OCI-LY7 (cell line): ENCODE results near the gene KCNQ2. TPM values are rescaled to one million over a fixed set of nuclear protein-coding genes. Genes with fewer than 3 reads are reported as not detected.

Experiments used
- BruUV-seq: library from RNA; stranded (reverse); fragments of 400-500 nt; replicated peaks from 2 replicates; lab custom pipeline; 2021; lab: Mats Ljungman, UMichigan
- CTCF ChIA-PET: fragments of 300-600 bp; sonication (Branson Sonifier 250); formaldehyde crosslinking; loops from one replicate; lab custom pipeline; 2022; ENCODE audit warnings: antibody characterized with exemption; ENCODE audit not compliant: unreplicated experiment; lab: Charles Lee
- POLR2A ChIA-PET: fragments of 300-600 bp; sonication (Branson Sonifier 250); formaldehyde crosslinking; loops from one replicate; lab custom pipeline; 2022; ENCODE audit warnings: antibody characterized with exemption; lab: Charles Lee
- DNase-seq: peaks from one replicate; pipeline ENCODE4 v3.0.0-alpha.2; 2015; ENCODE audit warnings: low spot score
- H2AFZ ChIP-seq: fragments of 200-600 bp; sonication (generic), shearing (Covaris generic); 2 replicates; pipeline ENCODE4 v1.6.1; 2014; ENCODE audit warnings: mild to moderate bottlenecking, antibody characterized with exemption, low read length, moderate library complexity
- H3K27ac ChIP-seq: fragments of 200-600 bp; sonication (generic); 2 replicates; pipeline ENCODE4 v1.5.1; 2014; ENCODE audit warnings: mixed run types, low read depth, mild to moderate bottlenecking, moderate library complexity, low read length, inconsistent platforms; ENCODE audit not compliant: poor library complexity, severe bottlenecking
- H3K36me3 ChIP-seq: fragments of 200-600 bp; sonication (generic); 2 replicates; pipeline ENCODE4 v1.6.1; 2014; ENCODE audit warnings: mild to moderate bottlenecking, antibody characterized with exemption, low read length, moderate library complexity, mixed read lengths; ENCODE audit not compliant: insufficient read depth
- H3K4me1 ChIP-seq: fragments of 200-600 bp; sonication (generic); 2 replicates; pipeline ENCODE4 v1.5.1; 2014; ENCODE audit warnings: mild to moderate bottlenecking, low read length; ENCODE audit not compliant: insufficient read depth, poor library complexity, severe bottlenecking
- H3K4me2 ChIP-seq: fragments of 200-600 bp; sonication (generic); 2 replicates; pipeline ENCODE4 v1.6.1; 2014; ENCODE audit warnings: mild to moderate bottlenecking, low read length
- H3K4me3 ChIP-seq: fragments of 200-600 bp; sonication (generic); 2 replicates; pipeline ENCODE4 v1.5.1; 2014; ENCODE audit warnings: mild to moderate bottlenecking, low read depth, low read length; ENCODE audit not compliant: poor library complexity, severe bottlenecking
- H3K79me2 ChIP-seq: fragments of 200-600 bp; sonication (generic); 2 replicates; pipeline ENCODE4 v1.6.1; 2016; ENCODE audit warnings: low read depth, mild to moderate bottlenecking, low read length, moderate library complexity, mixed read lengths; ENCODE audit not compliant: insufficient read depth
- H3K9me2 ChIP-seq: fragments of 200-600 bp; sonication (generic); 2 replicates; pipeline ENCODE4 v1.6.1; 2016; ENCODE audit warnings: mild to moderate bottlenecking, low read length, mixed read lengths; ENCODE audit not compliant: insufficient read depth
- H3K9me3 ChIP-seq: fragments of 200-600 bp; sonication (generic); 2 replicates; pipeline ENCODE4 v1.6.1; 2014; ENCODE audit warnings: mild to moderate bottlenecking, mixed run types, low read length, mixed read lengths
- H4K20me1 ChIP-seq: fragments of 200-600 bp; sonication (generic); 2 replicates; pipeline ENCODE4 v1.6.1; 2014; ENCODE audit warnings: mild to moderate bottlenecking, antibody characterized with exemption, low read length, moderate library complexity, mixed read lengths; ENCODE audit not compliant: insufficient read depth
- EZH2phosphoT487 ChIP-seq: fragments of 200-600 bp; sonication (generic); IDR thresholded peaks from 2 replicates; pipeline ENCODE4 v1.6.1; 2018; ENCODE audit warnings: low read depth, borderline replicate concordance, mild to moderate bottlenecking, mixed run types, antibody characterized with exemption, low read length, moderate library complexity, mixed read lengths
- intact Hi-C: fragments of 100-400 bp; cut with micrococcal nuclease; formaldehyde crosslinking; loops from one replicate; pipeline ENCODE4 v1.10.0; 2022; ENCODE audit not compliant: unreplicated experiment
- total RNA-seq, 2 experiments: library from RNA; depleted of rRNA in 1 of 2; stranded (reverse); fragments of >200 nt in 1 of 2; shearing (Covaris generic) in 1 of 2; gene quantifications; 2 replicates each; pipeline ENCODE4 v1.2.3, GENCODE V29; 2014 to 2022
- TF ChIP-seq, protein P1 (sequence below): fragments of 200-600 bp; sonication (generic); conservative IDR thresholded peaks from 2 replicates; pipeline ENCODE4 v1.5.1; 2014; ENCODE audit warnings: mild to moderate bottlenecking, antibody characterized with exemption, low read length, moderate library complexity, mixed read lengths

Gene KCNQ2
- total RNA-seq, 2 experiments from 2014 or later: not detected

DNA sequence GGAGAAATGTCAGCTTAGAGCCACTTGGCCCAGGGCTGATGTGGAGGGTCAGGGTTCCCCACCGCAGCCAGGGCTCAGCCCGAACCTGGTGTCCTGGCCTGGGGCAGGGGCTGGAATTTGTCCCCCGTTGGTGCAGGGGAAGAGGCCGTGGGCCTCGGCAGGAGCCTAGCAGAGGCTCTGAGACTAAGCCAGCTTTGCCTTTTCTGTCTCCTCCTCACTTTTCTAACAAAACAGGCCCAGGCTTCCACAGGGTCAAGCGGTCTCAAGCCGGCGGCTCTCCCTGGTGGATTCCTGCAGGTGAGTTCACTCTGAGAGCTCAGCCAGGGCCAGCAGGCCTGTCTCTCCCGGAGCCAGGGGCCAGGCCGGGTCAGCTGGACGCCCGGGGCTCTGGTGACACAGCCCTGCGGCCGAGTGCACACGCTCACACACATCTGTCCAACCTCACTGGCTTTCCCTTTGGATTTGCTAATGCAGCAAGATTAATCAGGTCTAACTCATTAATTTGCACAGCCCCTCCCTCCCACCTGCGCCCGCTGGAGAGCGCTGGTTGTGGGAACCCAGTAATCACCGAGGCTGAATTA lies 108.4 kb downstream of the KCNQ2 start:
- Histone ChIP-seq H3K4me1 (no peaks in the 10 kb centered on the region), H3K27ac (no peak overlapping the region), H3K4me3 (no peak overlapping the region), H3K9me2 (no peaks in the 10 kb centered on the region), H3K36me3 (no peaks in the 10 kb centered on the region), H3K4me2 (no peak overlapping the region), H4K20me1 (no peaks in the 10 kb centered on the region), H3K9me3 (no peaks in the 10 kb centered on the region), H3K79me2 (no peaks in the 10 kb centered on the region), H2AFZ (no peak overlapping the region)
- no TSS peak for BruUV-seq
- ChIA-PET CTCF (no interaction called here), POLR2A (no interaction called here)
- TF ChIP-seq, protein P1, sequence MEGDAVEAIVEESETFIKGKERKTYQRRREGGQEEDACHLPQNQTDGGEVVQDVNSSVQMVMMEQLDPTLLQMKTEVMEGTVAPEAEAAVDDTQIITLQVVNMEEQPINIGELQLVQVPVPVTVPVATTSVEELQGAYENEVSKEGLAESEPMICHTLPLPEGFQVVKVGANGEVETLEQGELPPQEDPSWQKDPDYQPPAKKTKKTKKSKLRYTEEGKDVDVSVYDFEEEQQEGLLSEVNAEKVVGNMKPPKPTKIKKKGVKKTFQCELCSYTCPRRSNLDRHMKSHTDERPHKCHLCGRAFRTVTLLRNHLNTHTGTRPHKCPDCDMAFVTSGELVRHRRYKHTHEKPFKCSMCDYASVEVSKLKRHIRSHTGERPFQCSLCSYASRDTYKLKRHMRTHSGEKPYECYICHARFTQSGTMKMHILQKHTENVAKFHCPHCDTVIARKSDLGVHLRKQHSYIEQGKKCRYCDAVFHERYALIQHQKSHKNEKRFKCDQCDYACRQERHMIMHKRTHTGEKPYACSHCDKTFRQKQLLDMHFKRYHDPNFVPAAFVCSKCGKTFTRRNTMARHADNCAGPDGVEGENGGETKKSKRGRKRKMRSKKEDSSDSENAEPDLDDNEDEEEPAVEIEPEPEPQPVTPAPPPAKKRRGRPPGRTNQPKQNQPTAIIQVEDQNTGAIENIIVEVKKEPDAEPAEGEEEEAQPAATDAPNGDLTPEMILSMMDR: no peak
- TF ChIP-seq EZH2phosphoT487: no peak
- no peak for DNase-seq
- intact Hi-C loops: no loop called here

DNA sequence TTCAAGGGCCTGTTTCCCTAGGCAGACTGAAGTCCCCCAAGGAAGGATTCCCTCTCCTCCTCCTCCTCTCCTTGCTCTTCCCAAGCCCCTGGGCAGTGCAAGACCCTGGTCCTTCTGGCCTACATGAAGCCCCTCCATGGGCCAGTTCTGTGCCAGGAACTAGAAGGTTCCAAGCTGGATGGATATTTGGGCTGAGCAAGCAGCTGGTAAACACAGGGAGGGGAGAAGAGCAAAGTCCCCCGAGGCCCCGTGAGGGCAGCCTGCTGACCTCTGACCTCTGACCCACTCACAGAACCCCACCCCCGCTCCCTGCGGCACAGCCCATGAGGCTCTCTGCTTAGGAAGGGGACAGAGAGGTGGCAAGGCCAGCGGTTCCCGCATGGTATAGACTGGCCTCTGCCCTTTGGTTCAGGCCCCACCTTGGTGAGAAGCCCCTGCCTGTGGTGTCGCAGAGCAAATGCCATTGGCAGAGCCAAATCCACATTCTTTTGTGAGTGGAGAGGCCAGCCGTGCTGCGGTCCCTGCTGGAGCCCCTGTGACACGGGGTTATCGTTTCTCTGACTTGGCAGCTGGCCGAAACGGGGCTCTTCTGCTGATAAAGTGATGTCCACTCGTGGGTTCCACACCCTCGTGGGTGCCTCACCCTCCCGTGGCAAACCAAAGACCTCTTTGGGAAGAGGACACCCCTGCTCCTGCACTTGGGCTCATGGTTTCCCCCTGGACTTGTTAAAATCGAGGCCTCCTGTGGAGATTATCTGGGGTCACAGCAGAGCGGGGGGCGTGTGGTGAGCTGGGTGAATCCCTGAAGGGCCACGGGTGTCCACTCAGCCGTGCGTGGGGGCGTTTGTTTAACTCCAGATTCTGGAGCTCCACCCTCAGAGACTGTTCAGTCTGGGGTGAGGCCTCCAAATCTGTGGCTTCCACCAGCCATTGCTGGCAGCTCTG lies 109.2 kb downstream of the KCNQ2 start:
- no peaks in the 10 kb centered on the region for H3K9me3 ChIP-seq
- BruUV-seq: no TSS peak
- no peaks in the 10 kb centered on the region for H3K9me2 ChIP-seq
- CTCF ChIA-PET: no interaction called here
- TF ChIP-seq, protein P1: no peak
- TF ChIP-seq EZH2phosphoT487: no peak
- H3K36me3 ChIP-seq: no peaks in the 10 kb centered on the region
- H3K4me3 ChIP-seq: no peak overlapping the region
- H2AFZ ChIP-seq: no peak overlapping the region
- no peaks in the 10 kb centered on the region for H3K79me2 ChIP-seq
- no peak overlapping the region for H3K27ac ChIP-seq
- no peak for DNase-seq
- POLR2A ChIA-PET: no interaction called here
- H4K20me1 ChIP-seq: no peaks in the 10 kb centered on the region
- intact Hi-C loops: no loop called here
- no peaks in the 10 kb centered on the region for H3K4me1 ChIP-seq
- H3K4me2 ChIP-seq: no peak overlapping the region
